SJCRH30 (cell line): ENCODE data around the gene PNLIP. TPM values are rescaled to one million over a fixed set of nuclear protein-coding genes. Genes with fewer than 3 reads are reported as not detected.

ENCODE experiments used
- DNase-seq, 2 experiments: peaks; one replicate each; pipeline ENCODE4 v3.0.0-alpha.2; 2015 to 2020
- H3K27ac ChIP-seq: fragments of 250-450 bp; sonication (Bioruptor Pico); 2 replicates; pipeline ENCODE4 v1.5.1; 2020; ENCODE audit warnings: mild to moderate bottlenecking, moderate library complexity
- H3K27me3 ChIP-seq: fragments of 250-450 bp; sonication (Bioruptor Pico); 2 replicates; pipeline ENCODE4 v1.5.1; 2020; ENCODE audit warnings: mild to moderate bottlenecking, moderate library complexity
- H3K36me3 ChIP-seq: fragments of 250-450 bp; sonication (Bioruptor Pico); 2 replicates; pipeline ENCODE4 v1.5.1; 2020; ENCODE audit warnings: mild to moderate bottlenecking, moderate library complexity
- H3K4me1 ChIP-seq: fragments of 250-450 bp; sonication (Bioruptor Pico); 2 replicates; pipeline ENCODE4 v1.5.1; 2020; ENCODE audit warnings: mild to moderate bottlenecking, moderate library complexity
- H3K4me3 ChIP-seq: fragments of 250-450 bp; sonication (Bioruptor Pico); 2 replicates; pipeline ENCODE4 v1.5.1; 2020; ENCODE audit warnings: mild to moderate bottlenecking, moderate library complexity
- H3K9me3 ChIP-seq: fragments of 250-450 bp; sonication (Bioruptor Pico); replicated peaks from 2 replicates; pipeline ENCODE4 v1.5.1; 2020; ENCODE audit warnings: mild to moderate bottlenecking, moderate library complexity
- total RNA-seq: library from RNA; depleted of rRNA; stranded (reverse); fragments of >200 nt; shearing (Covaris generic); gene quantifications from 2 replicates; pipeline ENCODE4 v1.2.3, GENCODE V29; 2014

PNLIP gene
- total RNA-seq, 1 experiment from 2014 or later: not detected

GRCh38 chr10:116596062-116596461 is 50.3 kb downstream of the PNLIP start:
- H3K27me3 ChIP-seq: 0 out of 2 replicates have a peak, but pooled peaks cover 3% of the 10 kb centered on the region
- no peaks in the 10 kb centered on the region for H3K9me3 ChIP-seq
- H3K27ac ChIP-seq: no peak overlapping the region
- H3K36me3 ChIP-seq: no peaks in the 10 kb centered on the region
- no peaks in the 10 kb centered on the region for H3K4me1 ChIP-seq
- H3K4me3 ChIP-seq: no peak overlapping the region
- no peak for DNase-seq

- H3K4me1 ChIP-seq: no peaks in the 10 kb centered on the region
- no peak overlapping the region for H3K27ac ChIP-seq
- DNase-seq: no peak
- H3K27me3 ChIP-seq: 0 out of 2 replicates have a peak, but pooled peaks cover 3% of the 10 kb centered on the region
- no peaks in the 10 kb centered on the region for H3K9me3 ChIP-seq
- no peak overlapping the region for H3K4me3 ChIP-seq
- no peaks in the 10 kb centered on the region for H3K36me3 ChIP-seq
Measured at GRCh38 chr10:116597543-116597942, 51.8 kb downstream of the PNLIP start.

- Histone ChIP-seq H3K9me3 (no peaks in the 10 kb centered on the region), H3K36me3 (no peaks in the 10 kb centered on the region), H3K27me3 (0 out of 2 replicates have a peak, but pooled peaks cover 3% of the 10 kb centered on the region), H3K4me3 (no peak overlapping the region), H3K27ac (no peak overlapping the region), H3K4me1 (no peaks in the 10 kb centered on the region)
- no peak for DNase-seq
Measured at GRCh38 chr10:116598329-116598728, 52.6 kb downstream of the PNLIP start.

- Histone ChIP-seq H3K9me3 (no peaks in the 10 kb centered on the region), H3K4me3 (no peak overlapping the region), H3K27me3 (0 out of 2 replicates have a peak, but pooled peaks cover 3% of the 10 kb centered on the region), H3K4me1 (no peaks in the 10 kb centered on the region), H3K27ac (no peak overlapping the region), H3K36me3 (no peaks in the 10 kb centered on the region)
- DNase-seq: no peak
Measured at GRCh38 chr10:116599991-116600390, 54.3 kb downstream of the PNLIP start.

- 0 out of 2 replicates have a peak, but pooled peaks cover 3% of the 10 kb centered on the region for H3K27me3 ChIP-seq
- no peak overlapping the region for H3K4me3 ChIP-seq
- H3K4me1 ChIP-seq: no peaks in the 10 kb centered on the region
- no peak overlapping the region for H3K27ac ChIP-seq
- H3K36me3 ChIP-seq: no peaks in the 10 kb centered on the region
- H3K9me3 ChIP-seq: no peaks in the 10 kb centered on the region
- no peak for DNase-seq
Measured at GRCh38 chr10:116602648-116603400, 57.1 kb downstream of the PNLIP start.

- H3K27me3 ChIP-seq: no peaks in the 10 kb centered on the region
- no peak overlapping the region for H3K4me3 ChIP-seq
- no peaks in the 10 kb centered on the region for H3K36me3 ChIP-seq
- H3K4me1 ChIP-seq: no peaks in the 10 kb centered on the region
- no peak for DNase-seq
- H3K9me3 ChIP-seq: no peaks in the 10 kb centered on the region
- no peak overlapping the region for H3K27ac ChIP-seq
Measured at GRCh38 chr10:116606061-116606483, 60.3 kb downstream of the PNLIP start.

- no peaks in the 10 kb centered on the region for H3K36me3 ChIP-seq
- H3K27me3 ChIP-seq: no peaks in the 10 kb centered on the region
- H3K9me3 ChIP-seq: no peaks in the 10 kb centered on the region
Measured at GRCh38 chr10:116607336-116607735, 61.6 kb downstream of the PNLIP start.

GRCh38 chr10:116608686-116609594 is 63.2 kb downstream of the PNLIP start:
- Histone ChIP-seq H3K4me3 (no peak overlapping the region), H3K36me3 (no peaks in the 10 kb centered on the region), H3K4me1 (no peaks in the 10 kb centered on the region), H3K9me3 (no peaks in the 10 kb centered on the region), H3K27me3 (no peaks in the 10 kb centered on the region), H3K27ac (no peak overlapping the region)
- no peak for DNase-seq

More at GRCh38 chr10:116607336-116607735, 61.6 kb downstream of the PNLIP start:
- DNase-seq: no peak
- no peak overlapping the region for H3K27ac ChIP-seq
- H3K4me3 ChIP-seq: no peak overlapping the region
- no peaks in the 10 kb centered on the region for H3K4me1 ChIP-seq

GRCh38 chr10:116610443-116611152 is 64.9 kb downstream of the PNLIP start:
- no peak overlapping the region for H3K4me3 ChIP-seq
- H3K27me3 ChIP-seq: no peaks in the 10 kb centered on the region
- no peak overlapping the region for H3K27ac ChIP-seq
- no peaks in the 10 kb centered on the region for H3K4me1 ChIP-seq
- no peak for DNase-seq
- no peaks in the 10 kb centered on the region for H3K9me3 ChIP-seq
- no peaks in the 10 kb centered on the region for H3K36me3 ChIP-seq

GRCh38 chr10:116611153-116611545 is 65.4 kb downstream of the PNLIP start:
- H3K9me3 ChIP-seq: no peaks in the 10 kb centered on the region
- no peaks in the 10 kb centered on the region for H3K4me1 ChIP-seq
- H3K27ac ChIP-seq: no peak overlapping the region
- no peaks in the 10 kb centered on the region for H3K27me3 ChIP-seq
- H3K4me3 ChIP-seq: no peak overlapping the region
- no peak for DNase-seq
- H3K36me3 ChIP-seq: no peaks in the 10 kb centered on the region

GRCh38 chr10:116612107-116612769 is 66.5 kb downstream of the PNLIP start:
- DNase-seq: no peak
- no peaks in the 10 kb centered on the region for H3K9me3 ChIP-seq
- H3K4me3 ChIP-seq: no peak overlapping the region
- no peaks in the 10 kb centered on the region for H3K36me3 ChIP-seq
- H3K27me3 ChIP-seq: no peaks in the 10 kb centered on the region
- no peak overlapping the region for H3K27ac ChIP-seq
- H3K4me1 ChIP-seq: no peaks in the 10 kb centered on the region

GRCh38 chr10:116613471-116613870 is 67.7 kb downstream of the PNLIP start:
- Histone ChIP-seq H3K36me3 (no peaks in the 10 kb centered on the region), H3K4me1 (no peaks in the 10 kb centered on the region)

GRCh38 chr10:116614796-116615195 is 69.1 kb downstream of the PNLIP start:
- DNase-seq: no peak

More at GRCh38 chr10:116613471-116613870, 67.7 kb downstream of the PNLIP start:
- H3K27me3 ChIP-seq: no peaks in the 10 kb centered on the region
- no peak overlapping the region for H3K4me3 ChIP-seq
- H3K27ac ChIP-seq: no peak overlapping the region
- no peaks in the 10 kb centered on the region for H3K9me3 ChIP-seq
- no peak for DNase-seq

GRCh38 chr10:116615199-116615776 is 69.6 kb downstream of the PNLIP start:
- Histone ChIP-seq H3K4me1 (no peaks in the 10 kb centered on the region), H3K27me3 (no peaks in the 10 kb centered on the region), H3K27ac (no peak overlapping the region), H3K36me3 (no peaks in the 10 kb centered on the region), H3K9me3 (no peaks in the 10 kb centered on the region), H3K4me3 (no peak overlapping the region)
- no peak for DNase-seq

More at GRCh38 chr10:116614796-116615195, 69.1 kb downstream of the PNLIP start:
- Histone ChIP-seq H3K4me3 (no peak overlapping the region), H3K36me3 (no peaks in the 10 kb centered on the region), H3K9me3 (no peaks in the 10 kb centered on the region), H3K4me1 (no peaks in the 10 kb centered on the region), H3K27ac (no peak overlapping the region), H3K27me3 (no peaks in the 10 kb centered on the region)
